Neural cell (in vitro differentiated cells): ENCODE results near the gene CXXC1. TPM values are rescaled to one million over a fixed set of nuclear protein-coding genes. Genes with fewer than 3 reads are reported as not detected.

Experiments
- H2AFZ ChIP-seq: fragments of 200-600, 300-800 bp; sonication (generic), shearing (Covaris generic); 2 replicates; pipeline ENCODE4 v1.6.0; 2014; ENCODE audit warnings: low read depth, mild to moderate bottlenecking, antibody characterized with exemption, low read length, moderate library complexity
- H3F3A ChIP-seq: fragments of 200-600 bp; shearing (Covaris generic); 2 replicates; pipeline ENCODE4 v1.6.1; 2016; ENCODE audit warnings: mild to moderate bottlenecking, moderate library complexity, mixed read lengths, antibody characterized with exemption, low read length; ENCODE audit not compliant: insufficient read depth, poor library complexity, severe bottlenecking
- H3K27ac ChIP-seq: fragments of 200-600, 300-800 bp; sonication (generic), shearing (Covaris generic); 2 replicates; pipeline ENCODE4 v1.5.1; 2014; ENCODE audit warnings: mild to moderate bottlenecking, low read length, moderate library complexity
- H3K27me3 ChIP-seq: fragments of 300-800, 200-600 bp; sonication (generic), shearing (Covaris generic); 2 replicates; pipeline ENCODE4 v1.6.0; 2014; ENCODE audit warnings: mild to moderate bottlenecking, low read depth, low read length, moderate library complexity; ENCODE audit not compliant: insufficient read depth
- H3K36me3 ChIP-seq: fragments of 300-800, 200-600 bp; sonication (generic), shearing (Covaris generic); 2 replicates; pipeline ENCODE4 v1.5.1; 2014; ENCODE audit warnings: mild to moderate bottlenecking, antibody characterized with exemption, low read length, moderate library complexity; ENCODE audit not compliant: insufficient read depth
- H3K4me2 ChIP-seq: fragments of 300-800, 200-600 bp; sonication (generic), shearing (Covaris generic); 2 replicates; pipeline ENCODE4 v1.6.0; 2014; ENCODE audit warnings: mild to moderate bottlenecking, low read length
- H3K4me3 ChIP-seq: fragments of 300-800, 200-600 bp; sonication (generic), shearing (Covaris generic); 2 replicates; pipeline ENCODE4 v1.5.1; 2014; ENCODE audit warnings: mild to moderate bottlenecking, low read length, moderate library complexity
- H3K79me2 ChIP-seq: fragments of 200-600 bp; shearing (Covaris generic); replicated peaks from 2 replicates; pipeline ENCODE4 v1.6.0; 2014; ENCODE audit warnings: mild to moderate bottlenecking, low read length, moderate library complexity; ENCODE audit not compliant: insufficient read depth
- H3K9ac ChIP-seq: fragments of 300-800, 200-600 bp; sonication (generic), shearing (Covaris generic); 2 replicates; pipeline ENCODE4 v1.6.1; 2016; ENCODE audit warnings: mild to moderate bottlenecking, low read length, mixed read lengths
- H3K9me2 ChIP-seq: fragments of 200-600 bp; shearing (Covaris generic); 2 replicates; pipeline ENCODE4 v1.6.1; 2016; ENCODE audit warnings: mild to moderate bottlenecking, low read length, mixed read lengths; ENCODE audit not compliant: insufficient read depth
- H3K9me3 ChIP-seq: fragments of 200-600, 300-800 bp; sonication (generic), shearing (Covaris generic); 2 replicates; pipeline ENCODE4 v1.6.1; 2016; ENCODE audit warnings: mild to moderate bottlenecking, mixed run types, low read length, moderate library complexity, mixed read lengths
- H4K20me1 ChIP-seq: fragments of 200-600 bp; shearing (Covaris generic); 2 replicates; pipeline ENCODE4 v1.6.1; 2016; ENCODE audit warnings: mild to moderate bottlenecking, mixed run types; ENCODE audit not compliant: insufficient read depth
- EP300 ChIP-seq: fragments of 450-650 bp; conservative IDR thresholded peaks from 2 replicates; pipeline ENCODE4 v1.6.1; 2014; ENCODE audit warnings: antibody characterized with exemption, mild to moderate bottlenecking, moderate library complexity; ENCODE audit not compliant: poor library complexity, severe bottlenecking
- EZH2 ChIP-seq: fragments of 200-600, 300-800 bp; shearing (Covaris generic), sonication (generic); IDR thresholded peaks from 2 replicates; pipeline ENCODE4 v1.6.1; 2014; ENCODE audit warnings: antibody characterized with exemption, low read length, borderline replicate concordance, mild to moderate bottlenecking; ENCODE audit not compliant: insufficient read depth, poor library complexity, severe bottlenecking
- MXI1 ChIP-seq: fragments of 450-650 bp; conservative IDR thresholded peaks from 2 replicates; pipeline ENCODE4 v1.6.1; 2014; ENCODE audit warnings: antibody characterized with exemption, mild to moderate bottlenecking; ENCODE audit not compliant: poor library complexity, severe bottlenecking
- POLR2AphosphoS5 ChIP-seq: IDR thresholded peaks from 2 replicates; pipeline ENCODE4 v1.6.1; 2012
- RAD21 ChIP-seq: fragments of 450-650 bp; conservative IDR thresholded peaks from 2 replicates; pipeline ENCODE4 v1.6.1; 2014; ENCODE audit warnings: antibody characterized with exemption, mild to moderate bottlenecking, moderate library complexity
- REST ChIP-seq: IDR thresholded peaks from 2 replicates; pipeline ENCODE4 v1.6.1; 2012; ENCODE audit warnings: borderline replicate concordance
- SMC3 ChIP-seq: fragments of 450-650 bp; conservative IDR thresholded peaks from 2 replicates; pipeline ENCODE4 v1.6.1; 2014; ENCODE audit warnings: antibody characterized with exemption, mild to moderate bottlenecking, moderate library complexity; ENCODE audit not compliant: poor library complexity
- TAF1 ChIP-seq: IDR thresholded peaks from 2 replicates; pipeline ENCODE4 v1.6.1; 2012; ENCODE audit warnings: low read depth
- polyA plus RNA-seq: library from polyadenylated mRNA; depleted of rRNA; stranded (reverse); fragments of >200 nt; gene quantifications from 2 replicates; pipeline ENCODE4 v1.2.3, GENCODE V29; 2014
- TF ChIP-seq, protein P1 (sequence below): fragments of 450-650 bp; IDR thresholded peaks from 2 replicates; pipeline ENCODE4 v1.5.1; 2014; ENCODE audit warnings: antibody characterized with exemption, mild to moderate bottlenecking, moderate library complexity; ENCODE audit not compliant: poor library complexity, severe bottlenecking

Gene CXXC1
- polyA plus RNA-seq, 1 donor from 2014 or later = 99.8 TPM

GRCh38 chr18:50315100-50315871 lies 27.8 kb upstream of the CXXC1 start:
- Histone ChIP-seq H3F3A (no peaks in the 10 kb centered on the region), H3K79me2 (no peaks in the 10 kb centered on the region), H3K9me3 (no peaks in the 10 kb centered on the region), H4K20me1 (no peaks in the 10 kb centered on the region), H3K9me2 (no peaks in the 10 kb centered on the region), H3K36me3 (no peaks in the 10 kb centered on the region), H3K27me3 (no peaks in the 10 kb centered on the region), H3K4me3 (no peak overlapping the region), H3K4me2 (no peak overlapping the region), H3K9ac (no peak overlapping the region), H3K27ac (no peak overlapping the region), H2AFZ (no peak overlapping the region)
- no peak for TF ChIP-seq EP300
- no peak for TF ChIP-seq MXI1
- TF ChIP-seq EZH2 = no peak
- no peak for TF ChIP-seq POLR2AphosphoS5
- TF ChIP-seq TAF1 = no peak
- no peak for TF ChIP-seq RAD21
- no peak for TF ChIP-seq REST
- TF ChIP-seq, protein P1, sequence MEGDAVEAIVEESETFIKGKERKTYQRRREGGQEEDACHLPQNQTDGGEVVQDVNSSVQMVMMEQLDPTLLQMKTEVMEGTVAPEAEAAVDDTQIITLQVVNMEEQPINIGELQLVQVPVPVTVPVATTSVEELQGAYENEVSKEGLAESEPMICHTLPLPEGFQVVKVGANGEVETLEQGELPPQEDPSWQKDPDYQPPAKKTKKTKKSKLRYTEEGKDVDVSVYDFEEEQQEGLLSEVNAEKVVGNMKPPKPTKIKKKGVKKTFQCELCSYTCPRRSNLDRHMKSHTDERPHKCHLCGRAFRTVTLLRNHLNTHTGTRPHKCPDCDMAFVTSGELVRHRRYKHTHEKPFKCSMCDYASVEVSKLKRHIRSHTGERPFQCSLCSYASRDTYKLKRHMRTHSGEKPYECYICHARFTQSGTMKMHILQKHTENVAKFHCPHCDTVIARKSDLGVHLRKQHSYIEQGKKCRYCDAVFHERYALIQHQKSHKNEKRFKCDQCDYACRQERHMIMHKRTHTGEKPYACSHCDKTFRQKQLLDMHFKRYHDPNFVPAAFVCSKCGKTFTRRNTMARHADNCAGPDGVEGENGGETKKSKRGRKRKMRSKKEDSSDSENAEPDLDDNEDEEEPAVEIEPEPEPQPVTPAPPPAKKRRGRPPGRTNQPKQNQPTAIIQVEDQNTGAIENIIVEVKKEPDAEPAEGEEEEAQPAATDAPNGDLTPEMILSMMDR = no peak
- TF ChIP-seq SMC3 = no peak

- Histone ChIP-seq H2AFZ (no peak overlapping the region), H3K4me2 (no peak overlapping the region), H4K20me1 (no peaks in the 10 kb centered on the region), H3K9me2 (no peaks in the 10 kb centered on the region), H3K9ac (no peak overlapping the region), H3K9me3 (no peaks in the 10 kb centered on the region), H3F3A (no peaks in the 10 kb centered on the region), H3K27me3 (no peaks in the 10 kb centered on the region), H3K79me2 (no peaks in the 10 kb centered on the region), H3K4me3 (no peak overlapping the region), H3K36me3 (no peaks in the 10 kb centered on the region), H3K27ac (no peak overlapping the region)
- no peak for TF ChIP-seq TAF1
- TF ChIP-seq SMC3 = no peak
- no peak for TF ChIP-seq EZH2
- no peak for TF ChIP-seq POLR2AphosphoS5
- TF ChIP-seq, protein P1 = no peak
- TF ChIP-seq REST = no peak
- TF ChIP-seq RAD21 = no peak
- TF ChIP-seq EP300 = no peak
- no peak for TF ChIP-seq MXI1
Observed at GRCh38 chr18:50313873-50314460, 26.5 kb upstream of the CXXC1 start.
